A673 (cell line): ENCODE results near the gene TFF2. TPM values are rescaled to one million over a fixed set of nuclear protein-coding genes. Genes with fewer than 3 reads are reported as not detected.
A peak's percentile ranks its signal among the peaks of the same experiment; 100 is the strongest.

ENCODE experiments used
- BruUV-seq: library from RNA; stranded (reverse); fragments of 400-500 nt; replicated peaks from 2 replicates; lab custom pipeline; 2021; lab: Mats Ljungman, UMichigan
- CTCF ChIA-PET: fragments of 300-600 bp; sonication (Branson Sonifier 250); formaldehyde crosslinking; loops from one replicate; lab custom pipeline; 2022; ENCODE audit warnings: antibody characterized with exemption; lab: Charles Lee
- POLR2A ChIA-PET: fragments of 300-600 bp; sonication (Branson Sonifier 250); formaldehyde crosslinking; loops from one replicate; lab custom pipeline; 2022; ENCODE audit warnings: antibody characterized with exemption; ENCODE audit not compliant: low non-redundant PET; lab: Charles Lee
- DNase-seq: peaks from one replicate; pipeline ENCODE4 v3.0.0-alpha.2; 2015; ENCODE audit warnings: low spot score
- H3K27ac ChIP-seq: fragments of 200-600 bp; sonication (generic); 2 replicates; pipeline ENCODE4 v1.5.1; 2016; ENCODE audit warnings: mixed run types, low read depth, mild to moderate bottlenecking, mixed read lengths, antibody characterized with exemption, low read length; ENCODE audit not compliant: poor library complexity, severe bottlenecking
- H3K27me3 ChIP-seq: fragments of 200-600 bp; sonication (generic); replicated peaks from 2 replicates; pipeline ENCODE4 v1.6.1; 2017; ENCODE audit warnings: mixed run types, low read depth, mild to moderate bottlenecking, mixed read lengths, antibody characterized with exemption, low read length; ENCODE audit not compliant: insufficient read depth, poor library complexity
- H3K36me3 ChIP-seq: fragments of 200-600 bp; sonication (generic); 2 replicates; pipeline ENCODE4 v1.6.1; 2016; ENCODE audit warnings: mixed run types, mild to moderate bottlenecking, mixed read lengths, antibody characterized with exemption, low read length; ENCODE audit not compliant: insufficient read depth, poor library complexity, severe bottlenecking
- H3K4me1 ChIP-seq: fragments of 200-600 bp; sonication (generic); 2 replicates; pipeline ENCODE4 v1.6.1; 2017; ENCODE audit warnings: mixed run types, mild to moderate bottlenecking, mixed read lengths, antibody characterized with exemption, low read length; ENCODE audit not compliant: insufficient read depth, poor library complexity, severe bottlenecking
- H3K4me3 ChIP-seq: fragments of 200-600 bp; sonication (generic); 2 replicates; pipeline ENCODE4 v1.5.1; 2016; ENCODE audit warnings: low read depth, mixed run types, mild to moderate bottlenecking, mixed read lengths, low read length; ENCODE audit not compliant: poor library complexity, severe bottlenecking
- H3K9me3 ChIP-seq: fragments of 200-600 bp; sonication (generic); 2 replicates; pipeline ENCODE4 v1.6.1; 2016; ENCODE audit warnings: mixed run types, low read depth, mild to moderate bottlenecking, mixed read lengths, antibody characterized with exemption, low read length; ENCODE audit not compliant: poor library complexity, severe bottlenecking
- CTCF ChIP-seq: fragments of 300-800, 200-600 bp; sonication (generic); conservative IDR thresholded peaks from 2 replicates; pipeline ENCODE4 v1.5.1; 2017; ENCODE audit warnings: low read depth, mild to moderate bottlenecking, antibody characterized with exemption, low read length, moderate library complexity, mixed read lengths
- EZH2 ChIP-seq: fragments of 200-600 bp; sonication (generic); IDR thresholded peaks from 2 replicates; pipeline ENCODE4 v1.6.1; 2017; ENCODE audit warnings: borderline replicate concordance, low read depth, mild to moderate bottlenecking, mixed read lengths, antibody characterized with exemption, low read length; ENCODE audit not compliant: poor library complexity, severe bottlenecking
- intact Hi-C: fragments of 100-400 bp; cut with micrococcal nuclease; formaldehyde crosslinking; loops from one replicate; pipeline ENCODE4 v1.10.0; 2022; ENCODE audit not compliant: unreplicated experiment
- total RNA-seq: library from RNA; stranded (reverse); gene quantifications from 2 replicates; pipeline ENCODE4 v1.2.3, GENCODE V29; 2021

Gene TFF2
- total RNA-seq, 1 experiment from 2014 or later = not detected

GRCh38 chr21:42395302-42395701 is 44.5 kb upstream of the TFF2 start:
- CTCF ChIA-PET = no interaction called here
- Histone ChIP-seq H3K4me3 (no peak overlapping the region), H3K4me1 (peaks cover 4% of the 10 kb centered on the region), H3K36me3 (no peaks in the 10 kb centered on the region), H3K27ac (no peak overlapping the region), H3K9me3 (no peaks in the 10 kb centered on the region), H3K27me3 (no peaks in the 10 kb centered on the region)
- intact Hi-C loops = no loop called here
- TF ChIP-seq CTCF = no peak
- TF ChIP-seq EZH2 = no peak
- BruUV-seq = no TSS peak
- no peak for DNase-seq
- POLR2A ChIA-PET = no interaction called here

- no peak for DNase-seq
- intact Hi-C loops = no loop called here
- no peak overlapping the region for H3K27ac ChIP-seq
- ChIA-PET POLR2A (no interaction called here), CTCF (no interaction called here)
- peaks cover 4% of the 10 kb centered on the region for H3K4me1 ChIP-seq
- H3K4me3 ChIP-seq = no peak overlapping the region
- TF ChIP-seq EZH2 (no peak), CTCF (no peak)
- no peaks in the 10 kb centered on the region for H3K27me3 ChIP-seq
- BruUV-seq = no TSS peak
- no peaks in the 10 kb centered on the region for H3K9me3 ChIP-seq
- no peaks in the 10 kb centered on the region for H3K36me3 ChIP-seq
These were observed 42.7 kb upstream of the TFF2 start for GRCh38 chr21:42393443-42393950.

GRCh38 chr21:42392731-42393442 is 42.1 kb upstream of the TFF2 start:
- no peaks in the 10 kb centered on the region for H3K27me3 ChIP-seq
- H3K4me3 ChIP-seq = no peak overlapping the region
- TF ChIP-seq EZH2 (no peak), CTCF (no peak)
- no peaks in the 10 kb centered on the region for H3K9me3 ChIP-seq
- H3K4me1 ChIP-seq = peaks cover 4% of the 10 kb centered on the region
- peak; percentile 29 for DNase-seq
- no TSS peak for BruUV-seq
- no peak overlapping the region for H3K27ac ChIP-seq
- no peaks in the 10 kb centered on the region for H3K36me3 ChIP-seq
- ChIA-PET POLR2A (no interaction called here), CTCF (no interaction called here)
- intact Hi-C loops = no loop called here
